Measurements from ENCODE around the gene NGEF. TPM values are rescaled to one million over a fixed set of nuclear protein-coding genes. Genes with fewer than 3 reads are reported as not detected.

Gene NGEF
- total RNA-seq, 4 donors from 2014 or later = 0.29 to 18.4 (median 5.2) TPM

DNA sequence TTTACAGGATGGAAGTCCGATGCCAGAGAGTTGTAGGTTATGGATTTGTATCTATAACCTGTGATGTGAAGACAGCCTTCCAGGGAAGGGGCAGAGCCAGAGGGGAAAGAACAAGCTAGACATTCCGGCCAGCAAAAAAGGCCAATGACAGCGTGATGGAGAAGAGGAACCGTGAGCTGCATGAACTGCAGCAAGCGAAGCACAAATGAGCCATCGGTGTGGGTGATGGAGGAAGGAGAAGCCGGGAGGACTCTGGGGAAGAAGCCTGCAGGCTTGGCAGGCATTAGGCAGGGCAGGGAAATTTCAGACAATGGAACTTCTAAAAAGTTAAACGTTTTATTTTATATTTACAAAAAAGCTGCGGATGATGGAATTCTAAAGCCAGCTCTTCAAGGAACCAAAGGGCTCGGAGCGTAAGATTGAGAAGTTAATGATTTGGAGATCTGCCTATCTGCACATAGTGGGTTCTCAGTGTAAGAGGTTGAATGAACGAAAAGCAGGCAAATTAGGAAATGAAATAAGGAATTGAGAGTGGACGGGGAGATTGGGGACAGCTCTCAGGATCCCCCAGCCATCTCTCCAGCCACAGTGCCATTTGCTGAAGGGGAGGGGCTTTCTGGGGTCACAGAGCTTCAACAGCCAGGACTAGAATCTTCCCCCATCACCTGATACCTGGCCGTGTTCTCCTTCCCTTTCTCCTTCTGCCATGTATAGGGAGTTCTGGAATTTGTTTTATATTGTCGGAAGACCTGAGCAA, 28.4 kb downstream of the NGEF start:
- DNase-seq = no peak
- intact Hi-C loops (cut with DNase I; ENCODE audit: low total_unique reads) = no loop called here

DNA sequence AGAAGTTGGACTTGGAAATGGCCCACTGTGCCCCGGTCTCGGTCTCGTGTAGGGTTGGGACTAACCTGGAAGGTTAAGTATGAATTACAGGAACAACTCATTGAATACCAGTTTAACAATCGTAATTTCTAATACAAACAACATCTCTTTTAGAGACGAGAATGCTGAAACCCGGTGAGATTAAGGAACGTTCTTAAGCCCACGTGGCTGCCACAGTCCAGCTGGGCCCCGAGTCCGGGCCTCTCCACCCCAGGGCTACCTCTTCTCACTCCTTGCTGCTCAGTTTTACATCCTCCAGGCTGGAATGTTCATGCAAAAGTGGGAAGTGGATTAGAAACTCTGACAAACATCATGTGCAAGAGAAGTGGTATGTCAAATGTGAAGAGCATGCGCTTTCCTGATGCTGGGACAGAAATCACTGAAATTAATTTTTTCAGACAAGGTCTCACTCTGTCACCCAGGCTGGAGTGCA, 29.4 kb downstream of the NGEF start:
- peaks cover 0 to 7% of the 10 kb centered on the region in 2 donors for H3K4me1 ChIP-seq
- no peak overlapping the region for H3K27ac ChIP-seq
- H3K36me3 ChIP-seq = no peaks in the 10 kb centered on the region
- intact Hi-C loops (cut with DNase I; ENCODE audit: low total_unique reads) = no loop called here
- TF ChIP-seq, protein P1, sequence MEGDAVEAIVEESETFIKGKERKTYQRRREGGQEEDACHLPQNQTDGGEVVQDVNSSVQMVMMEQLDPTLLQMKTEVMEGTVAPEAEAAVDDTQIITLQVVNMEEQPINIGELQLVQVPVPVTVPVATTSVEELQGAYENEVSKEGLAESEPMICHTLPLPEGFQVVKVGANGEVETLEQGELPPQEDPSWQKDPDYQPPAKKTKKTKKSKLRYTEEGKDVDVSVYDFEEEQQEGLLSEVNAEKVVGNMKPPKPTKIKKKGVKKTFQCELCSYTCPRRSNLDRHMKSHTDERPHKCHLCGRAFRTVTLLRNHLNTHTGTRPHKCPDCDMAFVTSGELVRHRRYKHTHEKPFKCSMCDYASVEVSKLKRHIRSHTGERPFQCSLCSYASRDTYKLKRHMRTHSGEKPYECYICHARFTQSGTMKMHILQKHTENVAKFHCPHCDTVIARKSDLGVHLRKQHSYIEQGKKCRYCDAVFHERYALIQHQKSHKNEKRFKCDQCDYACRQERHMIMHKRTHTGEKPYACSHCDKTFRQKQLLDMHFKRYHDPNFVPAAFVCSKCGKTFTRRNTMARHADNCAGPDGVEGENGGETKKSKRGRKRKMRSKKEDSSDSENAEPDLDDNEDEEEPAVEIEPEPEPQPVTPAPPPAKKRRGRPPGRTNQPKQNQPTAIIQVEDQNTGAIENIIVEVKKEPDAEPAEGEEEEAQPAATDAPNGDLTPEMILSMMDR (IDR thresholded peaks at IDR 0.05) = no peak
- no peaks in the 10 kb centered on the region for H3K27me3 ChIP-seq
- no peak for DNase-seq
- H3K4me3 ChIP-seq = no peak overlapping the region
- H3K9me3 ChIP-seq = no peaks in the 10 kb centered on the region

More for the DNA sequence above, 28.4 kb downstream of the NGEF start:
- Histone ChIP-seq H3K36me3 (no peaks in the 10 kb centered on the region), H3K27ac (no peak overlapping the region), H3K9me3 (no peaks in the 10 kb centered on the region), H3K4me1 (peaks cover 0 to 7% of the 10 kb centered on the region in 2 donors), H3K4me3 (no peak overlapping the region), H3K27me3 (no peaks in the 10 kb centered on the region)
- TF ChIP-seq, protein P1 (IDR thresholded peaks at IDR 0.05) = no peak
- no peak for TF ChIP-seq POLR2A (IDR thresholded peaks at IDR 0.05)

DNA sequence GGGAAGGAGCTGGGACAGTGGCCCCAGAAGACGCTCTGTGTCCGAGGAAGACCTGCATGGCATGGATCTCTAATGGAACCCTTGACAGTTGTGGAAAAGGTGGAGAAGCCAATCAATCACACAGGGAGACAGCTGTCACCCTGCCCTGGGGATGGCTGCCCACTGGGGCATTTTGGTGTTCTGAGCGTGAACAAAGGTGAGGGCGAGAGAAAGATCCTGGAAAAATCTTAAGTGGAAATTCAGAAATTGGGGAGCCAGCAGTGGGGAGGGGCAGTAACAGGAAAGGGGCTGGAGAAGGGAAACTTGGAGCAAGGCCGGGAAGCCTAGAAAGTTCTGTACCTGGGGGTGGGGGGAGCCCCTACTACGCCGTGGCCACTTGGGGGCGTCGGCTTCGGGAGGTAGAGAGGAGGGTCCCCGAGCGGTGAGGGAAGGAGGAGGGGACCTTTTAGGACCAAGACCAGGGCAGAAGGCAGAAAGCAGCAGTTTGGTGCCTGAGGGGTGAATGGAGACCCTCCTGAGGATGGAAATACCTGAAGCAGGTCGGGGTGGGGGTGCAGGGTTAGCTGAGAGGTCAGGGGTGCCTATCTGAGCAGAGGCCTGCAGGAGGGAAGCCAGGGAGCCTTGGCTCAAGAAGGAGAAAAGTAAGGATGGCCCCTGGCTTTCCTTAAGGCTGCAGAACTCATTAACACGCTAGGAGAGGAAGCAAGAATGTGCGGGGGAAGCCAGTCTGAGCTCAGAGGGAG, 30.0 kb downstream of the NGEF start:
- Histone ChIP-seq H3K4me1 (peaks cover 0 to 2% of the 10 kb centered on the region in 2 donors), H3K36me3 (no peaks in the 10 kb centered on the region), H3K27me3 (no peaks in the 10 kb centered on the region), H3K9me3 (no peaks in the 10 kb centered on the region), H3K27ac (no peak overlapping the region), H3K4me3 (no peak overlapping the region)
- intact Hi-C loops (cut with DNase I; ENCODE audit: low total_unique reads) = no loop called here
- no peak for DNase-seq
- TF ChIP-seq, protein P1 (IDR thresholded peaks at IDR 0.05) = no peak
- no peak for TF ChIP-seq POLR2A (IDR thresholded peaks at IDR 0.05)

DNA sequence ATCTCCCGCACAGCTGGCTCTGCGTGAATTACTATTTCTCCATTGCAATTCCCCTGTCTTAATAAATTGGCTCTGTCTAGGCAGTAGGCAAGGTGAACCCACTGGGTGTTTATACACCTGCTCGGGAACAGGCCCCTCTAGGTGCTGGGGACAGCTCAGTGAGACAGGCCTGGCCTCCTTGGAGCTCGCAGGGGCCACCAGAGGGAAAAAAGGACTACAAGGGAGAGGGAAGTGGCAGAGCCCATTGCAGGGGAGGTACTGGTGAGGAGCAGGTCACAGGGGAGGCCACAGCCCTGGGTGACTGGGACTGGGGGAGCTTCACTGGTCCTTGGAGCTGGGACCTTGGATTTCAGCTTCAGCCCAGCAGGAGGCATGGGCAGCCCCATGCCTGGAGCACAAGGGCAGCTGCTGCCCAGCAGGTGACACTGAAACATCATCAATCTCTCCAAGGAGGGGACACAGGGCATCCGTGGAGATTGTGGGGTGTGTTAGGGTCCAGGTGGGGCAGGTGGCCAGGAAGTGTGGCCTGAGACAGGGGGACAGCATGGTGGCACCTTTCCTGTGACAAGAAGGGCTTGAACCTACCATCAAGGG, 31.2 kb downstream of the NGEF start:
- H3K27me3 ChIP-seq = no peaks in the 10 kb centered on the region
- intact Hi-C loops (cut with DNase I; ENCODE audit: low total_unique reads) = no loop called here
- no peak overlapping the region for H3K4me3 ChIP-seq
- no peak overlapping the region for H3K27ac ChIP-seq
- TF ChIP-seq, protein P1 (IDR thresholded peaks at IDR 0.05) = no peak
- no peak for TF ChIP-seq POLR2A (IDR thresholded peaks at IDR 0.05)
- no peaks in the 10 kb centered on the region for H3K9me3 ChIP-seq
- no peaks in the 10 kb centered on the region for H3K4me1 ChIP-seq
- no peaks in the 10 kb centered on the region for H3K36me3 ChIP-seq
- DNase-seq = no peak

DNA sequence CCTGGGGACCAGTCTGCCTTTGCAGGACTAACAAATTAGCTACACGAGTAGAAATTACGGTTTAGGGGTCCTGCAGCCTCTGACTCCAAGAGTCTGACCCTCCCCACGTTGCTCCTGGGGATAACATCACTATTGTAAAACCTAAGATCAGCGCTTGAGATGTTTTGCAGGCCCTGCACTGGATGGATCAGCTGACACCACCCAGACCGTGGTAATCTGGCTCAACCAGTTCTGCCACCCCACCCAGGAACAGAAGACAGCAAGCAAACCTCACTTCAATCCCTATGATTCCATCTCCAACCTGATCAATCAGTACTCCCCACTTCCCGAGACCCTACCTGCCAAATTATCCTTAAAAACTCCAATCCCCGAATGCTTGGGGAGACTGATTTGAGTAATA, 31.7 kb downstream of the NGEF start:
- Histone ChIP-seq H3K36me3 (no peaks in the 10 kb centered on the region), H3K27me3 (no peaks in the 10 kb centered on the region), H3K9me3 (no peaks in the 10 kb centered on the region), H3K4me1 (no peaks in the 10 kb centered on the region), H3K27ac (no peak overlapping the region), H3K4me3 (no peak overlapping the region)
- DNase-seq = no peak
- intact Hi-C loops (cut with DNase I; ENCODE audit: low total_unique reads) = no loop called here
- TF ChIP-seq POLR2A (IDR thresholded peaks at IDR 0.05) = no peak
- TF ChIP-seq, protein P1 (IDR thresholded peaks at IDR 0.05) = no peak

All from uterus (tissue), 4 donors.